Measurements from ENCODE around the gene TXNDC17.
"Not testable (repeated sequence)": the region's sequence is repeated elsewhere in the genome, so short reads cannot be mapped to it uniquely, and the experiment has no call there.

TXNDC17 gene

DNA sequence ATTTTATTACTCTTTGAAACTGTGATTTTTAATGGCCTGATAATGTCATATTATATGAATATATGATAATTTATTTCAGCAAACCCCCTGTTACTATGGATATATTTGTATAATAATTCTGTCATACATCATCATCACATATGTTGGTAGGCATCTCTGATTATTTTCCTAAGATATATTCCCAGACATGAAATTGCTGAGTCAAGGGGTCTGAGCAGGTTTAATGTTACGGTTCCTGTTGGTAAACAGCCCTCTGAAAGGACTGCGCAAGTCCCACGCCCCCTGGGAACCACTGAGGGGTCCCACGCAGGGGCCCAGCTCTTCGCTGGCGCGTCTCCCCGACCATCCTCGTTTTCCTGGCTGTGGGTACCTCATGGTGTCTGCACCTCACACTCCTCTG lies 48.1 kb downstream of the TXNDC17 start:
- H3K4me3 ChIP-seq (ENCODE audit: low read depth, low read length) = no peak overlapping the region
- no peak for DNase-seq (ENCODE audit: low read depth)
- TF ChIP-seq, protein P1, sequence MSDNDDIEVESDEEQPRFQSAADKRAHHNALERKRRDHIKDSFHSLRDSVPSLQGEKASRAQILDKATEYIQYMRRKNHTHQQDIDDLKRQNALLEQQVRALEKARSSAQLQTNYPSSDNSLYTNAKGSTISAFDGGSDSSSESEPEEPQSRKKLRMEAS (IDR thresholded peaks at IDR 0.05; ENCODE audit: low read depth, low read length) = no peak

DNA sequence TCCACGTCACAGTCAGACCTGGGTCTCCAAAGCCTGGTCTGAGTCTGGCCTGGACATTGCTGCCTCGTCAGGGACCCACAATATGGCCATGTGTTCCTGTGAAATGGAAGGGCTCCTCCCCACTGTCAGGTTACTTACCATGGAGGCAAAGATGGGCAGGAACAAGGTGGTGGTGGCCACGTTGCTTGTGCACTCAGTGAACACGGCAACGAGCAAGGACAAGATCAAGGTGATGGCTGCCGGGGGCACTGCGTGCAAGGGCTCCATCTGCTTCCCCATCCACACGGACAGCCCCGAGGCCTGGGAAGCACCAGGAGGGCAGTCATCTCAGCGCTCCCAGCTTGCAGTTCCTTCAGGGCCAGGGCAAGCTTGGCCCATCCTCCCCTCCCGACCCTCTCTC lies 49.8 kb downstream of the TXNDC17 start:
- no peak for DNase-seq (ENCODE audit: low read depth)
- H3K4me3 ChIP-seq (ENCODE audit: low read depth, low read length) = no peak overlapping the region
- TF ChIP-seq MYC (IDR thresholded peaks at IDR 0.05; ENCODE audit: low read depth, low read length) (no peak), POLR2A (IDR thresholded peaks at IDR 0.05; ENCODE audit: extremely low read depth, insufficient read length) (no peak)
- TF ChIP-seq, protein P2, sequence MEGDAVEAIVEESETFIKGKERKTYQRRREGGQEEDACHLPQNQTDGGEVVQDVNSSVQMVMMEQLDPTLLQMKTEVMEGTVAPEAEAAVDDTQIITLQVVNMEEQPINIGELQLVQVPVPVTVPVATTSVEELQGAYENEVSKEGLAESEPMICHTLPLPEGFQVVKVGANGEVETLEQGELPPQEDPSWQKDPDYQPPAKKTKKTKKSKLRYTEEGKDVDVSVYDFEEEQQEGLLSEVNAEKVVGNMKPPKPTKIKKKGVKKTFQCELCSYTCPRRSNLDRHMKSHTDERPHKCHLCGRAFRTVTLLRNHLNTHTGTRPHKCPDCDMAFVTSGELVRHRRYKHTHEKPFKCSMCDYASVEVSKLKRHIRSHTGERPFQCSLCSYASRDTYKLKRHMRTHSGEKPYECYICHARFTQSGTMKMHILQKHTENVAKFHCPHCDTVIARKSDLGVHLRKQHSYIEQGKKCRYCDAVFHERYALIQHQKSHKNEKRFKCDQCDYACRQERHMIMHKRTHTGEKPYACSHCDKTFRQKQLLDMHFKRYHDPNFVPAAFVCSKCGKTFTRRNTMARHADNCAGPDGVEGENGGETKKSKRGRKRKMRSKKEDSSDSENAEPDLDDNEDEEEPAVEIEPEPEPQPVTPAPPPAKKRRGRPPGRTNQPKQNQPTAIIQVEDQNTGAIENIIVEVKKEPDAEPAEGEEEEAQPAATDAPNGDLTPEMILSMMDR (IDR thresholded peaks at IDR 0.05; ENCODE audit: low read depth, low read length) = no peak
- TF ChIP-seq, protein P1 (IDR thresholded peaks at IDR 0.05; ENCODE audit: low read depth, low read length) = no peak

DNA sequence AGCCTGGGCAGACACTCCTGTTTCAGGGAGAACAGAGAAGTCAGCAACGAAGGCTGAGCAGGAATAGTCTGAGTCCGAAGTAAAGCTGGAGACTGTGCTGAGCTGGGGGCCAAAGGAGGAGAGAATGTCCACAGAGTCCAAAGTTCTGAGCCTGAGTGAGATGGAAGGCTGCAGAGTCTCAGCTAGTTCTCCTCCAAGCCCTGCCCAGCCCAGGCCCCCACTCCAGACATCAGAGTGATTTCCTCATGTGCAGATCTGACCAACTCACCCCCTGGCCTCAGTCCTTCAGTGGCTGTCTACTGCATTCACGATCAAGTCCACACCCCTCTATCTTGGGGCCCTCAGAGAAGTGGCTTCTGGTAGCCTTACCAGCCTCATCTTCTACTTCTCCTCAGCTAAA lies 50.7 kb downstream of the TXNDC17 start:
- TF ChIP-seq MYC (IDR thresholded peaks at IDR 0.05; ENCODE audit: low read depth, low read length) = no peak
- TF ChIP-seq, protein P2 (IDR thresholded peaks at IDR 0.05; ENCODE audit: low read depth, low read length) = no peak
- TF ChIP-seq POLR2A (IDR thresholded peaks at IDR 0.05; ENCODE audit: extremely low read depth, insufficient read length) = no peak
- TF ChIP-seq, protein P1 (IDR thresholded peaks at IDR 0.05; ENCODE audit: low read depth, low read length) = no peak
- DNase-seq (ENCODE audit: low read depth) = no peak
- H3K4me3 ChIP-seq (ENCODE audit: low read depth, low read length) = no peak overlapping the region

DNA sequence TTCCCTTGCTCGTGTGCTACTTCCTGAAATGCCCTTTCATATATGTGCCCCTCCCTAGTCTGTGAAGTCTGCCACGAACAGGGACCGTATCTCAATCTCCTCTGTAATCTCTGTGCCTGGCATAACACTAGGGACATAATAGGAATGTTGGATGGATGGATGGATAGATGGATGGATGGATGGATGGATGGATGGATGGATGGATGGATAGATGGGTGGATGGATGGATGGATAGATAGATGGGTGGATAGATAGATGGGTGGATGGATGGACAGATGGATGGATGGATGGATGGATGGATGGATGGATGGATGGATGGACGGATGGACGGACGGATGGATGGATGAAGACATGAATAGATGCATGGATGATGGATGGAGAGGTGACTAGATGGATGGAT lies 51.1 kb downstream of the TXNDC17 start:
- not testable (repeated sequence) for H3K4me3 ChIP-seq (ENCODE audit: low read depth, low read length); DNase-seq (ENCODE audit: low read depth)

Measured in NB4 (cell line).